MM.1S (cell line): Measurements from ENCODE around the gene EVX2.

Source experiments
- DNase-seq: peaks from one replicate; pipeline ENCODE4 v3.0.0-alpha.2; 2015
- H2AFZ ChIP-seq: fragments of 300-600 bp; sonication (generic); 2 replicates; pipeline ENCODE4 v1.6.0; 2016; ENCODE audit warnings: antibody characterized with exemption, low read length
- H3F3A ChIP-seq: fragments of 300-600 bp; sonication (generic); 2 replicates; pipeline ENCODE4 v1.6.1; 2016; ENCODE audit warnings: mild to moderate bottlenecking, antibody characterized with exemption, low read length, moderate library complexity, mixed read lengths; ENCODE audit not compliant: insufficient read depth
- H3K27ac ChIP-seq: fragments of 300-600 bp; sonication (generic); 2 replicates; pipeline ENCODE4 v1.5.1; 2016; ENCODE audit warnings: mild to moderate bottlenecking, low read length
- H3K27me3 ChIP-seq: fragments of 300-600 bp; sonication (generic); replicated peaks from 2 replicates; pipeline ENCODE4 v1.6.0; 2016; ENCODE audit warnings: low read length; ENCODE audit not compliant: insufficient read depth
- H3K36me3 ChIP-seq: fragments of 300-600 bp; sonication (generic); replicated peaks from 2 replicates; pipeline ENCODE4 v1.6.1; 2016; ENCODE audit warnings: mild to moderate bottlenecking, low read length, mixed read lengths; ENCODE audit not compliant: insufficient read depth
- H3K4me1 ChIP-seq: fragments of 300-600 bp; sonication (generic); 2 replicates; pipeline ENCODE4 v1.6.1; 2016; ENCODE audit warnings: low read length, mixed read lengths
- H3K4me2 ChIP-seq: fragments of 300-600 bp; sonication (generic); 2 replicates; pipeline ENCODE4 v1.6.0; 2016; ENCODE audit warnings: low read depth, low read length
- H3K4me3 ChIP-seq: fragments of 300-600 bp; sonication (generic); 2 replicates; pipeline ENCODE4 v1.5.1; 2016; ENCODE audit warnings: low read length, mixed read lengths
- H3K79me2 ChIP-seq: fragments of 300-600 bp; sonication (generic); 2 replicates; pipeline ENCODE4 v1.6.1; 2016; ENCODE audit warnings: mixed run types, low read length, mixed read lengths
- H3K9ac ChIP-seq: fragments of 300-600 bp; sonication (generic); 2 replicates; pipeline ENCODE4 v1.6.1; 2016; ENCODE audit warnings: low read length, mixed read lengths
- H3K9me2 ChIP-seq: fragments of 300-600 bp; sonication (generic); replicated peaks from 2 replicates; pipeline ENCODE4 v1.6.1; 2016; ENCODE audit warnings: mild to moderate bottlenecking, low read length, mixed read lengths; ENCODE audit not compliant: insufficient read depth
- H3K9me3 ChIP-seq: fragments of 300-600 bp; sonication (generic); replicated peaks from 2 replicates; pipeline ENCODE4 v1.6.1; 2016; ENCODE audit warnings: mild to moderate bottlenecking, low read length, mixed read lengths; ENCODE audit not compliant: insufficient read depth
- H4K20me1 ChIP-seq: fragments of 300-600 bp; sonication (generic); 2 replicates; pipeline ENCODE4 v1.6.1; 2016; ENCODE audit warnings: mild to moderate bottlenecking, low read length, moderate library complexity, mixed read lengths; ENCODE audit not compliant: insufficient read depth
- EZH2 ChIP-seq: fragments of 300-600 bp; sonication (generic); optimal IDR thresholded peaks from 2 replicates; pipeline ENCODE3; 2017; ENCODE audit warnings: low read depth, mild to moderate bottlenecking, antibody characterized with exemption, low read length, mixed read lengths
- EZH2phosphoT487 ChIP-seq: fragments of 300-600 bp; sonication (generic); IDR thresholded peaks from 2 replicates; pipeline ENCODE4 v1.6.1; 2018; ENCODE audit warnings: antibody characterized with exemption, low read length
- TF ChIP-seq, protein P1 (sequence below): fragments of 300-600 bp; sonication (generic); IDR thresholded peaks from 2 replicates; pipeline ENCODE4 v1.5.1; 2016; ENCODE audit warnings: antibody characterized with exemption, low read length, mixed read lengths

EVX2 gene

DNA sequence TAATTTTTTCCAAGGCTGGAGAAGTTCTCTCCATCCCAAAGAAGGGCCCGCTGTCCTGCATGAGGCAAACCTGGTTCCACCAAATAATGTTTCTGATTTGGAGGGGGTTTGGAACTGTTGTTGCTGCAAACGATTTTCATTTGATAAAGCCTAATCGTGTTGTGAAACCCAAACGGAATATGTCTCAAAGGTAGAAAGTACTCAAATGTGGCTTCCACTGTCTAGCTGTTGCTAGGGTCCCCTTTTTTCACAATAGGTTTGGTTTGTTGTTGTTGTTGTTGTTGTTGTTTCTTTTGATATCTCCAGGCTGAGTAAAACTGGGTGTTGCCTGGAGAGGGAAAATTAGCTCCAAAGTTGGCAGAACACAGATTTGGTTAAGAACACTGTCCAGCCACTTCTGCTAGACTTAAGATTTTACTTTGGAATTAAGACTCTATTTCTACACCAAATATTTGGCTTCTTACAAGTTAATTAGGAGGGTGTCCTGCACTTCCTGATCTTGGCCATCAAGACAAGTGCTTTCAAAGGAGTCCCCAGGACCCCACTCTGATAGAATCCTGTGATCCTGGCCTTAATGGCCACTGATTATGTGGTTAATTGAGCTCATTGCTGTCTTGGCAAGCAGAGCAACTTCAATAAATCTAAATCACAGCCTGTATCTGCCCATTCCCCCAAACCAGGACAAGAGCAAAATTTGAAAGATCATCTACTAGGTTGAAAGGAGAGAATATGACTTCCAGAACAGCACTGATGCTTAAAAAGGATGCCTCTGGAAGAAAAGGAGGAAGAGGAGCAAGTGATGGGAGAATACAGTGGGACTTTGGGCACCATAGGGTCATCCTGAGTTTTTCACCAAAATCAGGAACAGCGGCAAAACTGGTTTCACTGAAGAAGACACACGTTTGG is 5.4 kb upstream of the EVX2 start:
- H3K27me3 ChIP-seq = 0 out of 2 replicates have a peak, but pooled peaks cover 9% of the 10 kb centered on the region
- no peak overlapping the region for H3K27ac ChIP-seq
- H2AFZ ChIP-seq = no peak overlapping the region
- no peaks in the 10 kb centered on the region for H3F3A ChIP-seq
- H3K4me3 ChIP-seq = no peak overlapping the region
- H3K9ac ChIP-seq = no peak overlapping the region
- no peak for DNase-seq
- no peaks in the 10 kb centered on the region for H3K9me3 ChIP-seq
- no peaks in the 10 kb centered on the region for H3K79me2 ChIP-seq
- no peaks in the 10 kb centered on the region for H3K36me3 ChIP-seq
- no peaks in the 10 kb centered on the region for H3K9me2 ChIP-seq
- TF ChIP-seq EZH2 (no peak), EZH2phosphoT487 (no peak)
- TF ChIP-seq, protein P1, sequence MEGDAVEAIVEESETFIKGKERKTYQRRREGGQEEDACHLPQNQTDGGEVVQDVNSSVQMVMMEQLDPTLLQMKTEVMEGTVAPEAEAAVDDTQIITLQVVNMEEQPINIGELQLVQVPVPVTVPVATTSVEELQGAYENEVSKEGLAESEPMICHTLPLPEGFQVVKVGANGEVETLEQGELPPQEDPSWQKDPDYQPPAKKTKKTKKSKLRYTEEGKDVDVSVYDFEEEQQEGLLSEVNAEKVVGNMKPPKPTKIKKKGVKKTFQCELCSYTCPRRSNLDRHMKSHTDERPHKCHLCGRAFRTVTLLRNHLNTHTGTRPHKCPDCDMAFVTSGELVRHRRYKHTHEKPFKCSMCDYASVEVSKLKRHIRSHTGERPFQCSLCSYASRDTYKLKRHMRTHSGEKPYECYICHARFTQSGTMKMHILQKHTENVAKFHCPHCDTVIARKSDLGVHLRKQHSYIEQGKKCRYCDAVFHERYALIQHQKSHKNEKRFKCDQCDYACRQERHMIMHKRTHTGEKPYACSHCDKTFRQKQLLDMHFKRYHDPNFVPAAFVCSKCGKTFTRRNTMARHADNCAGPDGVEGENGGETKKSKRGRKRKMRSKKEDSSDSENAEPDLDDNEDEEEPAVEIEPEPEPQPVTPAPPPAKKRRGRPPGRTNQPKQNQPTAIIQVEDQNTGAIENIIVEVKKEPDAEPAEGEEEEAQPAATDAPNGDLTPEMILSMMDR = no peak
- no peak overlapping the region for H3K4me2 ChIP-seq
- no peaks in the 10 kb centered on the region for H3K4me1 ChIP-seq
- no peaks in the 10 kb centered on the region for H4K20me1 ChIP-seq

DNA sequence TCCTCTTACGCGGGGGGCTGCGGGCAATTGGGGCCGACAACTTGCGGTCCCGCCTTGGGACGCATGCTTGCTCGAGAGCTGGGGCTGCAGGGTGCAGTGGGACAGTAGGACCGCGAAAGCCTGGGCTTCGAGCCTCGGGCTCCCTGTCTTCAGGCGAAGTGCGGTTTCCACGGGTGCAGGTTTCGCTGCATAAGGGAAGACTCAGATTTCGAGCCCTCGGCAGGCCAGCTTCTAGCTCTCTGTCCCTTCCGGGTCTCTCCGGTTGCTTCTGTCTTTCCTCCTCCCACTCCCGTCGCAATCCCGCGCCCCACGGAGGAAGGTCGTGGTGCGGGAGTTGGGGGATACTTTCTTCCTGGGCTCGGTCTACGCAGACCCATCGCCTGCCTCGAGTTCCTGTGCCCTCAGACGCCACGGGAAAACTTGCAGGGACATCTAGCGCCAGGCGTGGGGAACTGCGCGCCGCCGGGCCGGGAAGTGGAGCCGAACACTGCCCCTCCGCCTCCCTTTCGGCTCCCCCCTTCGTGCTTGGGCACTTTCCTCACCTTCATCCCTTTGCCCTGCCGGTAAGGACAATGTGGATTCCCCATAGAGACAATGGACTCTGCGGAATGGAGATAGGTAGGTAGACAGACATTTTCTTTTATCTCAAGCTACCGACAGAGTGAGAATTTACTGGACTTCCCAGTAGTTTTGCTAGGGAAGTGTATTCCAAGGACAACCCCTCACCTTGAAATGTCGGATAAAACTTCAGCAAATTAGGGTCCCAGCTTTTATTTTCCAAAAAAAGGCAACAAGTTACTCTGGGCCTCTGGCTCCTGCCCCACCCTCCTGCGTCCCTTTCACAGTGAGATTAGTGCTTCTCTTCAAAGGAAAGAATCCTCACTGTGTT is 4.5 kb upstream of the EVX2 start:
- Histone ChIP-seq H3K9me3 (no peaks in the 10 kb centered on the region), H4K20me1 (no peaks in the 10 kb centered on the region), H3K9ac (peak overlapping the region; percentile 2; the same call in 1 of the 2 replicates), H3K27ac (no peak overlapping the region), H3K9me2 (no peaks in the 10 kb centered on the region), H3K4me1 (no peaks in the 10 kb centered on the region), H3K79me2 (no peaks in the 10 kb centered on the region), H3K4me3 (peak overlapping the region; percentile 58), H3K36me3 (no peaks in the 10 kb centered on the region), H3F3A (no peaks in the 10 kb centered on the region), H3K27me3 (0 out of 2 replicates have a peak, but pooled peaks cover 9% of the 10 kb centered on the region), H3K4me2 (peak overlapping the region; percentile 76), H2AFZ (peak overlapping the region; percentile 86)
- TF ChIP-seq EZH2phosphoT487 = no peak
- no peak for TF ChIP-seq EZH2
- TF ChIP-seq, protein P1 = peak; percentile 76
- peak; percentile 51 for DNase-seq

DNA sequence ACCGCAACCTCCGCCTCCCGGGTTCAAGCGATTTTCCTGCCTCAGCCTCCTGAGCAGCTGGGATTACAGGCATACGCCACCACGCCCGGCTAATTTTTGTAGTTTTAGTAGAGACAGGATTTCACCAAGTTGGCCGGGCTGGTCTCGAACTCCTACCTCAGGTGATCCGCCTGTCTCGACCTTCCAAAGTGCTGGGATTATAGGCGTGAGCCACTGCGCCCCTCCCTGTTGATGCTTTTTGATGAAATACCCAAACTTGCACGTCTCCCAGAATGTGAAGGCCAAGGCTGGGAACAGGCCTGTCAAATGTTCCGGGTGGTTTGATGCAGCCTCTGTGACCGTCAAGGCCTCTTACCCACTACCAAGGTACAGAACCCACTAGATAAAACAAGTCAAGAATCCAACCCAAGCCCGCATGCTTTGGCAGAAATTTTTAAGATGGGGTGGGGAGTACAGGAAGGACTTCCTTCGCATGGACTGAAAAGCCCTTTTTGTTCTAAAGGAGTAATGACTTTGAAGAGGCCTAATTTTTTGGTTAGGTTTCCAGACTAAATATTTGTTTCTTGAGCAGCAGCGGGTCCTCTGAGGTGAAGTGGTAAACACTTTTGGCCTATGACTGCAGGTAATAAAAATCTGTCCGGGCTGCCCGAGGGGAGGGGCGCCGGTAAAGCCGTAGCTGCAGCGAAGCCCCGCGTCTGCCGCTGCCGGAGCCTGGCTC is 3.7 kb upstream of the EVX2 start:
- Histone ChIP-seq H3K4me1 (no peaks in the 10 kb centered on the region), H3K36me3 (no peaks in the 10 kb centered on the region), H3K27ac (no peak overlapping the region), H2AFZ (peak overlapping the region; percentile 86), H3K4me3 (peak overlapping the region; percentile 58; the same call in 1 of the 2 replicates), H4K20me1 (no peaks in the 10 kb centered on the region), H3K4me2 (peak overlapping the region; percentile 76), H3K9ac (no peak overlapping the region), H3K9me3 (no peaks in the 10 kb centered on the region), H3K9me2 (no peaks in the 10 kb centered on the region), H3F3A (no peaks in the 10 kb centered on the region), H3K27me3 (0 out of 2 replicates have a peak, but pooled peaks cover 9% of the 10 kb centered on the region), H3K79me2 (no peaks in the 10 kb centered on the region)
- no peak for TF ChIP-seq EZH2
- no peak for TF ChIP-seq EZH2phosphoT487
- TF ChIP-seq, protein P1 = no peak
- DNase-seq = no peak
